Testis (tissue), 3 donors: ENCODE measurements around the gene OSBPL3. TPM values are rescaled to one million over a fixed set of nuclear protein-coding genes. Genes with fewer than 3 reads are reported as not detected.

Experiments
- DNase-seq: peaks from one replicate; pipeline ENCODE4 v3.0.0-alpha.2; 2019
- H3K27ac ChIP-seq, 2 donors: fragments of 200-600 bp; sonication (generic); one replicate each; pipeline ENCODE4 v1.5.1; 2019
- H3K27me3 ChIP-seq: fragments of 200-600 bp; sonication (generic); one replicate; pipeline ENCODE4 v1.5.1; 2019
- H3K36me3 ChIP-seq: fragments of 200-600 bp; sonication (generic); one replicate; pipeline ENCODE4 v1.5.1; 2017; ENCODE audit warnings: low read depth; ENCODE audit errors: missing control alignments
- H3K4me1 ChIP-seq: fragments of 200-600 bp; sonication (generic); one replicate; pipeline ENCODE4 v1.5.1; 2019
- H3K4me3 ChIP-seq, 2 donors: fragments of 200-600 bp; sonication (generic); one replicate each; pipeline ENCODE4 v1.5.1; 2017 to 2019
- H3K9me3 ChIP-seq: fragments of 200-600 bp; sonication (generic); one replicate; pipeline ENCODE4 v1.5.1; 2017
- POLR2A ChIP-seq: fragments of 450-650 bp; IDR thresholded peaks from one replicate; pipeline ENCODE4 v1.6.1; 2017; ENCODE audit warnings: antibody characterized with exemption, mild to moderate bottlenecking, moderate library complexity
- WGBS, 2 donors: methylation state at CpG; one replicate each; pipeline ENCODE4 v1.1.5; 2018; 5-methylcytosine and 5-hydroxymethylcytosine counted together
- intact Hi-C: fragments of 100-400 bp; cut with DNase I; formaldehyde crosslinking; loops from one replicate; pipeline ENCODE4 v1.15.1; 2023; ENCODE audit warnings: low total_unique reads
- polyA plus RNA-seq: library from polyadenylated mRNA; stranded (reverse); fragments of 350-450 nt; fragmentation: Illumina TruSeq; extraction: RNeasy Lipid Tissue Mini Kit (QIAGEN cat#74804); gene quantifications from one replicate; pipeline ENCODE4 v1.2.3, GENCODE V29; 2014; ENCODE audit warnings: low read depth, low replicate concordance; ENCODE audit not compliant: insufficient read depth
- total RNA-seq, 2 donors: library from RNA; depleted of rRNA; stranded (reverse); fragments of >200 nt; gene quantifications; one replicate each; pipeline ENCODE4 v1.2.3, GENCODE V29; 2016
- TF ChIP-seq, protein P1 (sequence below), 3 experiments: fragments of 450-650 bp in 2 of 3; fragments of 200-600 bp in 1 of 3; sonication (generic) in 1 of 3; IDR thresholded peaks; one replicate each; pipeline ENCODE4 v1.5.1; 2016 to 2019; ENCODE audit warnings: antibody characterized with exemption in 3 of 3, mild to moderate bottlenecking in 2 of 3, moderate library complexity in 1 of 3

Gene OSBPL3
- total and polyA plus RNA-seq, 3 donors from 2014 or later, result 5.6 to 9.4 (median 6.9) TPM

DNA sequence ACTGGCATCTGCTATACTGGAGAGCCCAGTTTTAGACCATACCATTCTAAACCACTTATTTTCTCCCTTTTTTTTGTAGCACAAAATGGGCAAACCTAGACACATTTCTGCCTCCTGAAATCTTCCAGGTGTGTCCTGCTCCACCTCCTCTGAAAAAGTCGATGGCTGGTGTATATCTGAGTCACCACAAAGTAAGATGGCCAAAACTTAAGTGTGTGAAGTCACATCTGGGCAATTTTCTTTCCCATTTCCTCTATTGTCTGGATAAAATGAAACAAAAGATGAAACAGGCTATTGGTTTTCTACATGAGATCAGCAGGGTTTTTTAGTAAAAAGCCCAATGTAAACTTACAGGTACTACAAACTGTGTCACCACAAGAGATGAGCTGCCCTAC lies 65.5 kb downstream of the OSBPL3 start:
- H3K36me3 ChIP-seq, result no peaks in the 10 kb centered on the region
- intact Hi-C loops, result no loop called here
- no peaks in the 10 kb centered on the region for H3K4me1 ChIP-seq
- no peak for DNase-seq
- TF ChIP-seq POLR2A, result no peak
- no peaks in the 10 kb centered on the region for H3K27me3 ChIP-seq
- 68 to 77% methylated on average over 1 of the region's 1 CpG for WGBS, 2 donors
- no peak overlapping the region for H3K4me3 ChIP-seq
- no peak overlapping the region for H3K27ac ChIP-seq
- no peaks in the 10 kb centered on the region for H3K9me3 ChIP-seq

DNA sequence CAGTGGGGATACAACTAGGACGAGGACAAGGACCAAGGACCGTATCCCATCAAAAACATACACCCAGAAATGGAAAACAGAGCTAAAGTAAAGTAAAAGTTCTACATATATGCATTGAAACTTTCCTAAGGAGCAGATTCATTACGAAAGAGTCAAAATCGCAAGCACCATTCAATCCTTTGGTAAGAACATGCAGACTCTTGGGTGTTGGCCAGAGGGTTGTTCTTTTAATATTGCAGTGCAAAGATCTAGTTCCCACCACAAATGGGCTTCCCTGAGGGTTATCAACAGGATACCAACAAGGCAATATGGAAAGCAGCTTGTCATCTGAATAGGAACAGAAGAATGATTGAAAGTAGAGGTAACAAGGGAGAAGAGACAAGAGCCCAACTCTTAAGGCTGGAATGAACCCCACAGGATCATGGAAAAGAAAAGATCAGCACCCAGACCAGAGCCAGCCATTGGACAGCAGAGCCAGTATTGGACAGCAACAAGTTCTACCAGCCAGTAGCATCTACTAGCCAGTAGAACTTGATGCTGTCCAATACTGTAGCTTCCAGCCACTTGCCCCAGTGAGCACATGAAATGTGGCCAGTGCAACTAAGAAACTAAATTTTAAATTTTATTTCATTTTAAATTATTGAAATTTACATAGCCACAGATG lies 66.0 kb downstream of the OSBPL3 start:
- TF ChIP-seq, protein P1, sequence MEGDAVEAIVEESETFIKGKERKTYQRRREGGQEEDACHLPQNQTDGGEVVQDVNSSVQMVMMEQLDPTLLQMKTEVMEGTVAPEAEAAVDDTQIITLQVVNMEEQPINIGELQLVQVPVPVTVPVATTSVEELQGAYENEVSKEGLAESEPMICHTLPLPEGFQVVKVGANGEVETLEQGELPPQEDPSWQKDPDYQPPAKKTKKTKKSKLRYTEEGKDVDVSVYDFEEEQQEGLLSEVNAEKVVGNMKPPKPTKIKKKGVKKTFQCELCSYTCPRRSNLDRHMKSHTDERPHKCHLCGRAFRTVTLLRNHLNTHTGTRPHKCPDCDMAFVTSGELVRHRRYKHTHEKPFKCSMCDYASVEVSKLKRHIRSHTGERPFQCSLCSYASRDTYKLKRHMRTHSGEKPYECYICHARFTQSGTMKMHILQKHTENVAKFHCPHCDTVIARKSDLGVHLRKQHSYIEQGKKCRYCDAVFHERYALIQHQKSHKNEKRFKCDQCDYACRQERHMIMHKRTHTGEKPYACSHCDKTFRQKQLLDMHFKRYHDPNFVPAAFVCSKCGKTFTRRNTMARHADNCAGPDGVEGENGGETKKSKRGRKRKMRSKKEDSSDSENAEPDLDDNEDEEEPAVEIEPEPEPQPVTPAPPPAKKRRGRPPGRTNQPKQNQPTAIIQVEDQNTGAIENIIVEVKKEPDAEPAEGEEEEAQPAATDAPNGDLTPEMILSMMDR (IDR thresholded peaks at IDR 0.05), result no peak
- no peak for TF ChIP-seq POLR2A
- Histone ChIP-seq H3K27ac (no peak overlapping the region), H3K9me3 (no peaks in the 10 kb centered on the region), H3K36me3 (no peaks in the 10 kb centered on the region), H3K4me1 (no peaks in the 10 kb centered on the region), H3K27me3 (no peaks in the 10 kb centered on the region), H3K4me3 (no peak overlapping the region)
- WGBS, 2 donors, result 87 to 88% methylated on average over 4 of the region's 4 CpGs
- intact Hi-C loops, result no loop called here
- DNase-seq, result no peak

DNA sequence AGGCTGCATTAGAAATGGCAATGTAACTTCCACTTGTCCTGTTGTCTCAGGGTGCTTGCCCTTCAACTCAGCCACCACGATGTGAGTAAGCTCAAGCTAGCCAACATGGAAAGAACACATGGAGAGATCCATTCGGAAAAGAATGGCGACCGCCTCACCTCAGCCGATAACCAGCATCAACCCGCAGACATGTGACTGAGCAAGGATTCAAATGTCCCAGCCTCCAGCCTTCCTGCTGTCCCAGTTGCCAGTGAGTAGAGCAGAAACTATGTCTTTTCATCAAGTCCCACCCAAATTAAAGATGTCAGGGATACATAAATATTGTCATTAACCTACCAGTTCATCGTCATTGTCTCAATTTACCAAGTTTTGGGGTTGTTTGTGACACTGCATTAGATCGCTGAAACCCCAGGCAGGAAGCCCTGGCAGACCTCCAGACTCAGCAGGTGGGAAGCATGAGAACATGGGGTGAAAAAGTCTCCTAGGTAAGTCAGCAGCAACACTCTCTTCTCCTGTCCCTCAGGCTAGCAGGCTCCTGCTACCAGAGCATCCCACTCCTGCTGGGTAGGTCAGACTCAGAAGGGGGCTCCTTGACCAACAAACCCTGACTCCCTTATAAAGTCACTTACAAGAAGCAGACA lies 67.0 kb downstream of the OSBPL3 start:
- Histone ChIP-seq H3K27me3 (no peaks in the 10 kb centered on the region), H3K4me1 (no peaks in the 10 kb centered on the region), H3K36me3 (no peaks in the 10 kb centered on the region), H3K27ac (no peak overlapping the region), H3K9me3 (no peaks in the 10 kb centered on the region), H3K4me3 (no peak overlapping the region)
- TF ChIP-seq, protein P1 (IDR thresholded peaks at IDR 0.05), result no peak
- no peak for TF ChIP-seq POLR2A
- no peak for DNase-seq
- intact Hi-C loops, result no loop called here
- WGBS, 2 donors, result 93 to 98% methylated on average over 8 of the region's 8 CpGs

DNA sequence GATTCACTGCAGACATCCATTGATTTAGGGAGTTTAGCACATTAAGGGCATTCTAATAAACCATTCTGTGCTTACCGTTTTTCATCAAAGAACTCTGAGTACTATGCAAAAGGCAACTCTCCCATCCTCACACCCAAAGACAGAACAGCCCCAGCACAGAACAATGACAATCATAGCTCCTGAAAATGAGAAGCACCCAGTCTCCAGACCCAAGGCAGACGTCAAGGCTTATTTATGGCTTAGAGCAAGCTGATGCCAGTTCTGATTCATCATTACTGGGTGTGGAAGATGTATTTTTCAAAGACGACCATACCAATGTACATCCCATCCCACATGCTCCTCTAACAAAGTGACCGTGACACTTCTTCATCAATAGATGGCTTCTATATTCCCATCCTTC lies 67.6 kb downstream of the OSBPL3 start:
- Histone ChIP-seq H3K4me1 (no peaks in the 10 kb centered on the region), H3K9me3 (no peaks in the 10 kb centered on the region), H3K27ac (no peak overlapping the region), H3K27me3 (no peaks in the 10 kb centered on the region), H3K36me3 (no peaks in the 10 kb centered on the region), H3K4me3 (no peak overlapping the region)
- no peak for DNase-seq
- WGBS, 2 donors, result 72 to 74% methylated on average over 4 of the region's 4 CpGs
- TF ChIP-seq, protein P1 (IDR thresholded peaks at IDR 0.05), result no peak
- TF ChIP-seq POLR2A, result no peak
- intact Hi-C loops, result no loop called here

DNA sequence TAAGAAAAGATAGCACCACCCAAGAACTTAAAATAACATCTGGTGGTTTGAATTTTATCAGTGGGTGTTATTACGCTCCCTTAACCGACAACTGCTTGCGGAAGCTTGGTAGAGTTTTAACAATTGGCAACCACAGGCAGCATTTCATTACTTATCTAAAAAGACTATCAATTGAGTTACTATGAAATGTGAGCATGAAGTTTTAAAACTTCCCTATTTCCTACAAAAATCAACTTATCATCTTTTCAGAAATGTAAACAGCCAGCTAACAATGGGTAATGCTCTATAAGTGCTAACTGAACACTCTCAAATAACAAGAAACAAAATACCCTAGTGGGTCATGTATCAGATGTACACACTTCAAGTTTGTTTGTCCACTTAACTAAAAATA lies 68.8 kb downstream of the OSBPL3 start:
- intact Hi-C loops, result no loop called here
- Histone ChIP-seq H3K4me1 (no peaks in the 10 kb centered on the region), H3K36me3 (no peaks in the 10 kb centered on the region), H3K27ac (no peak overlapping the region), H3K9me3 (no peaks in the 10 kb centered on the region), H3K27me3 (no peaks in the 10 kb centered on the region), H3K4me3 (no peak overlapping the region)
- TF ChIP-seq POLR2A, result no peak
- TF ChIP-seq, protein P1 (IDR thresholded peaks at IDR 0.05), result no peak
- 70 to 79% methylated on average over 3 of the region's 3 CpGs for WGBS, 2 donors
- no peak for DNase-seq
